Peyer's patch (tissue), 4 donors: ENCODE measurements around the gene TPSG1. TPM values are rescaled to one million over a fixed set of nuclear protein-coding genes. Genes with fewer than 3 reads are reported as not detected.

Experiments used
- DNase-seq, 3 donors: peaks; one replicate each; pipeline ENCODE4 v3.0.0-alpha.2; 2017 to 2019
- H3K27ac ChIP-seq, 4 donors: fragments of 200-600 bp; sonication (generic); one replicate each; pipeline ENCODE4 v1.5.1; 2016 to 2019
- H3K27me3 ChIP-seq, 2 donors: fragments of 200-600 bp; sonication (generic); one replicate each; pipeline ENCODE4 v1.5.1; 2019
- H3K36me3 ChIP-seq, 3 donors: fragments of 200-600 bp; sonication (generic); one replicate each; pipeline ENCODE4 v1.5.1; 2016 to 2019
- H3K4me1 ChIP-seq, 4 donors: fragments of 200-600 bp; sonication (generic); one replicate each; pipeline ENCODE4 v1.5.1; 2016 to 2019
- H3K4me3 ChIP-seq, 4 donors: fragments of 200-600 bp; sonication (generic); 1 replicate in 3 of 4; 2 replicates in 1 of 4; pipeline ENCODE4 v1.5.1; 2016 to 2019; ENCODE audit warnings: mild to moderate bottlenecking in 1 of 4
- H3K9me3 ChIP-seq, 4 donors: fragments of 200-600 bp; sonication (generic); one replicate each; pipeline ENCODE4 v1.5.1; 2016 to 2019; ENCODE audit warnings: mild to moderate bottlenecking in 1 of 4
- CTCF ChIP-seq, 6 experiments: fragments of 450-650 bp in 4 of 6; fragments of 200-600 bp in 2 of 6; sonication (generic) in 1 of 6; IDR thresholded peaks; one replicate each; pipeline ENCODE4 v1.5.1; 2017 to 2019; ENCODE audit warnings: antibody characterized with exemption in 6 of 6, mild to moderate bottlenecking in 3 of 6, moderate library complexity in 1 of 6
- POLR2A ChIP-seq, 2 donors: fragments of 450-650 bp; IDR thresholded peaks; one replicate each; pipeline ENCODE4 v1.5.1; 2017; ENCODE audit warnings: antibody characterized with exemption in 2 of 2, mild to moderate bottlenecking in 2 of 2, moderate library complexity in 2 of 2
- total RNA-seq, 4 donors: library from RNA; depleted of rRNA; stranded (reverse); fragments of >200 nt; gene quantifications; one replicate each; pipeline ENCODE4 v1.1.0, GENCODE V29; 2016

The TPSG1 gene
- total RNA-seq, 4 donors from 2014 or later: 16.4 to 44.6 (median 29.5) TPM

GRCh38 chr16:1182950-1183907, 41.8 kb downstream of the TPSG1 start:
- no peak for TF ChIP-seq POLR2A (IDR thresholded peaks at IDR 0.05)
- no peak for TF ChIP-seq CTCF (IDR thresholded peaks at IDR 0.05)
- H3K4me3 ChIP-seq: no peak overlapping the region
- H3K4me1 ChIP-seq: peaks cover 0 to 39% (median 0%) of the 10 kb centered on the region in 4 donors
- no peaks in the 10 kb centered on the region for H3K36me3 ChIP-seq
- no peaks in the 10 kb centered on the region for H3K9me3 ChIP-seq
- DNase-seq: no peak
- no peaks in the 10 kb centered on the region for H3K27me3 ChIP-seq
- H3K27ac ChIP-seq: peak overlapping the region in 2 of 4 donors; percentile 49 to 83

GRCh38 chr16:1182316-1182671, 42.8 kb downstream of the TPSG1 start:
- H3K9me3 ChIP-seq: no peaks in the 10 kb centered on the region
- H3K4me3 ChIP-seq: no peak overlapping the region
- no peaks in the 10 kb centered on the region for H3K27me3 ChIP-seq
- DNase-seq: peak; percentile 18 to 59 (median 54)
- H3K27ac ChIP-seq: peak overlapping the region in 2 of 4 donors; percentile 68 to 83
- TF ChIP-seq CTCF (IDR thresholded peaks at IDR 0.05) (no peak), POLR2A (IDR thresholded peaks at IDR 0.05) (no peak)
- peaks cover 0 to 39% (median 0%) of the 10 kb centered on the region in 4 donors for H3K4me1 ChIP-seq
- H3K36me3 ChIP-seq: no peaks in the 10 kb centered on the region

GRCh38 chr16:1181404-1182315, 43.4 kb downstream of the TPSG1 start:
- H3K27me3 ChIP-seq: no peaks in the 10 kb centered on the region
- TF ChIP-seq CTCF (IDR thresholded peaks at IDR 0.05) (no peak), POLR2A (IDR thresholded peaks at IDR 0.05) (no peak)
- H3K4me3 ChIP-seq: no peak overlapping the region

GRCh38 chr16:1180549-1181403, 44.3 kb downstream of the TPSG1 start:
- TF ChIP-seq POLR2A (IDR thresholded peaks at IDR 0.05): no peak
- TF ChIP-seq CTCF (IDR thresholded peaks at IDR 0.05): no peak
- Histone ChIP-seq H3K27me3 (no peaks in the 10 kb centered on the region), H3K9me3 (no peaks in the 10 kb centered on the region), H3K4me1 (peaks cover 0 to 39% (median 0%) of the 10 kb centered on the region in 4 donors), H3K4me3 (no peak overlapping the region), H3K27ac (peak overlapping the region in 2 of 4 donors; percentile 49 to 83), H3K36me3 (no peaks in the 10 kb centered on the region)
- DNase-seq: no peak

More at GRCh38 chr16:1181404-1182315, 43.4 kb downstream of the TPSG1 start:
- H3K27ac ChIP-seq: peak overlapping the region in 2 of 4 donors; percentile 68 to 83
- no peaks in the 10 kb centered on the region for H3K9me3 ChIP-seq
- H3K36me3 ChIP-seq: no peaks in the 10 kb centered on the region
- no peak for DNase-seq
- H3K4me1 ChIP-seq: peaks cover 0 to 39% (median 0%) of the 10 kb centered on the region in 4 donors
